Activated CD4-positive, alpha-beta T cell treated with anti-CD3 and anti-CD28 coated beads, Interleukin-2, amount 50 U/mL, for 48 hours (primary cell): ENCODE measurements around the gene SERINC2.

ENCODE experiments used
- DNase-seq, 2 experiments: peaks; one replicate each; pipeline ENCODE4 v3.0.0-alpha.2; 2020

The SERINC2 gene

GRCh38 chr1:31412732-31413404, at the start of gene SERINC2:
Gene SERINC2 (plus strand): TSS chr1:31413213. CDS start chr1:31413266, 53 bp downstream.
- peak; percentile 8 to 15 for DNase-seq

DNA sequence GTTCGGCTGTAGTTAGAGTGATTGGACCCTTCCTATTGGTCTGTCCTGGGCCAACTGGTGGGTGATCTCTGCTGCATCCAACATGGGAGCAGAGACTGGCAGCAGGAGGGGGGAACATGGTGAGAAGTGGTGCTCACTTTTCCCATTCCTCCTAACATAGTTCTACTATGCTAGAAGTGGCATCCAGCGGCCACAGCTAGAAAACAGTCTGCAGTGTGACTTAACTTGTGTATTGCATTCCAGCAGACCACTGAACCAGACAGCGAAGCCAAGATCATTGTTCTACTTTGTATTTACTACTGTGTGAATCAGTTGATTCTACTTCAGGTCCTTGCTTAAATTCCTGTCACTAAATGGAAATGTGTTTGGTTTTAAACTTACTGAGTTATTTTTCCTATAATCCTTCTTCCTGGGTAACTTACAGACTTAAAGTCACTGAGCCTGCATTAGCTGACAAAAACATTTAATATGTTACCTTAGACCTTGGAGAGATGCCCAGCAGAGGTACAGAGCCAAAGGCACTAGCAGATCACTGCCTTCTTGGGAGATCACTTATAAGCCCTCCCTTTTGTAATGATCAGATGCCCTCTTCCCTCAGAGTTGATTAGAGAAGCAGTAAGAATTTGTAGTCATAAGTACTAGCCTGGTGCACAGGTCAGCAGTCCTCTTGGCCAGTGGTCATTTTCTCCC, 48.3 kb upstream of the SERINC2 start:
- DNase-seq, result no peak

- no peak for DNase-seq
Measured at GRCh38 chr1:31366796-31367195, 46.2 kb upstream of the SERINC2 start.

- DNase-seq, result no peak
Measured at GRCh38 chr1:31368611-31369107, 44.4 kb upstream of the SERINC2 start.

DNA sequence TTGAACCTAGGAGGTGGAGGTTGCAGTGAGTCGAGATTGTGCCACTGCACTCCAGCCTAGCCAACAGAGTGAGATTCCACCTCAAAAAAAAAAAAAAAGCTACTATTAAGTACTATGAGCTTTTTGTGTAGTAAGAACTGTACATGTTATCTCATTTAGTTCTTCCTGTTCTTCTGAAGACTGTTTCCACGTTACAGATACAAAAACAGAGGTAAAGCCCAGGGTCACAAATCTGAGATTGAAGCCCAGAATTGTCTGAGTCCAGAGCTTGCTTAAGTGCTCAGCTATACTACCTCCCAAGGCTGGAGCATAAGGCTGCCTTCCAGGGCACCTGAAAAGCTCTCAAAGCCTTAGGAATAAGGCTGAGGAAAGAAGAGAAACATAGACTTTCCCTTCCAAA, 43.0 kb upstream of the SERINC2 start:
- DNase-seq, result no peak

DNA sequence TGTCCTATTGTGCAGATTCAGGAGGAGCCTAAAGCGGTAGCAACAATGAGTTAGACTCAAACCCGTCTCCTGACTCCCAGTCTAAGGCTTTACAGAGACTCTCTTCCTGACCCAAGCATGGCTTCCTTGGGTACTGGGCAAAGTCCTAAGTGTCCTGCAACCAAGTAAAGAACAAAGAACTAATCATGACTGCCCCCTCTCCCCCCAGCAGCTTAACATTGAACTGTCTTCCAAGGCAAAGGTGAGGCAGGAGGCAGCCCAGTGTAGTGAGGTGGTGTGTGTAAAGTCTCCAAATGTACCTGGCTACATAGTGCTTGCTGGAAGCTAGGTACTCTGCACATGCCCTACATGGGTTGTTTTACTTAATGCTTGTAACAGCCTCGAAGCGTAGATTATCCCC, 42.4 kb upstream of the SERINC2 start:
- DNase-seq, result no peak

GRCh38 chr1:31371121-31371959, 41.7 kb upstream of the SERINC2 start:
- no peak for DNase-seq

DNA sequence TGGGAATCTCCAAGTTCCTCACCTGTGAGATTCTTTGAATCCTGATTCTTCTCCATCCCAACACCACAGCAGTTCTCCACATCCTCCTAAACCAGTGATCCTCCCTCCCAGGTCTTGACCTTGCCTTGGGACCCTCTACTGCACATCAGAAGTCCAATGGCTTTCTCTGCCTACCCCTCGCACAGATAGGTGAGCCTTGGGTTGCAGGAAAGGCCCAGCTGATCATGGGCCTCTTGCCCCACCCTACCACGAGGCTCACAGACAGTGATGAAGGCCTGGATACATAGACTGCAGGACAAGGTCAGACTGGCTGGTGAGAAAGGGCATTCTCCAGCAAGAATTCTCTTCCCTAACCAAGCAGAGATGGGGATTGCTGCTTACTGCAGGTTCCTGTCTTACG, 41.0 kb upstream of the SERINC2 start:
- DNase-seq, result no peak

DNA sequence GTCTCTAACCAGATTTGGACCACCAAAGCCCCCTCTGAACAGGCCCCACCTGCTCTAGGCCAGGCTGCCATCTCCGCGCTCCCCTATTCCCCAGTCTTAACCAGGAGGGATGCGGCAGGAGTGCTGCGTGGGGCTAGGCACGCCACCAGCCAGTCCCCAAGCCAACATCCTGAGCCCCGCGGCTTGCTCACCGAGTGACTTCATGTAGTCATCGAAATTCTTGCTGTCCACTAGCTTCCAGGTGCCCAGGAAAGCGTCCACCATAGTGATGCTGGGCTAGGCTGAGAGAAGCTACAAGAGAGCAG, 40.3 kb upstream of the SERINC2 start:
- no peak for DNase-seq

DNA sequence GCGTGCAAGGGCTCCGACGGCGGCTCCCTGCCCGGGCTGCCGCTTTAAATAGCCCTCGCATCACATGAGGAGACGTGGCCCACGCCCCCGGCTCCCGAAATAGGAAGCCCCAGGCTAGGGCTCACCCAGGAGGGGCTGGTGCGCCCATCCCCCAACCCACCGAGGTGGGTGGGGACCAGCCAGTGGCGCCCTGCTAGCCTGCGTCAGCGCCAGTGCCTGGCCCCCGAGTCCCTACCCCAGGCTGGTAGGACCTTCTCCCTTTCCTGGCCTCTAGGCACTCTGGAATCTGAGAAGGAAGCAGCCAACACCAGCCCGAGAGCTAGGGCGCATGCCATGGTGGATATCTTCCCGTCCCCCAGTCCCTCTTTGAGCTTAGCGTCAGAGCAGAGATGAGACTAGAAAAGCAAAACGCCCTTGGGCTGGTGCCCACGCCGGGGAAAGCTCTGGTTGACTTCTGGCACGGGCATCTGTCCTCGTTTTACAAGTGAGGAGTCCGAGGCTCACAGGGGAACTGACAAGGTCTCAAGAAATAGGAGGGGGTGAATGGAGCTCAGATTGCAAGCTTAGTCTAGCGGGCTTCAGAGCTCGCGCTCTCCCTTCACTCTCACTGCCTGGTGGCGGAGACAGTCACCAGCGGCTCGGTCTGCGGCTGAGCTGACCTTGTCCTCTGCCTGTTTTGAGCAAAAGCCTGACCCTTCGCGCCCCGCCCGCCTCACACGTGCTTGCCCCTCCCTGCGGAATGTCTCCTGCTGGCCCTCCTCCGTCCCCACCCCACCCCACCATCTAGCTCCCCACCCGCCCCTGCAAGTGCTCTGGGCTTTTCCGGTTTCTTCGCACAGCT, 39.7 kb upstream of the SERINC2 start, which contains the start of gene FABP3:
Gene FABP3 (minus strand): TSS at position 21 of the 841 bp plus-strand sequence. CDS start 62 bp downstream, outside the sequence.
- DNase-seq, result peak; percentile 20 to 34

DNA sequence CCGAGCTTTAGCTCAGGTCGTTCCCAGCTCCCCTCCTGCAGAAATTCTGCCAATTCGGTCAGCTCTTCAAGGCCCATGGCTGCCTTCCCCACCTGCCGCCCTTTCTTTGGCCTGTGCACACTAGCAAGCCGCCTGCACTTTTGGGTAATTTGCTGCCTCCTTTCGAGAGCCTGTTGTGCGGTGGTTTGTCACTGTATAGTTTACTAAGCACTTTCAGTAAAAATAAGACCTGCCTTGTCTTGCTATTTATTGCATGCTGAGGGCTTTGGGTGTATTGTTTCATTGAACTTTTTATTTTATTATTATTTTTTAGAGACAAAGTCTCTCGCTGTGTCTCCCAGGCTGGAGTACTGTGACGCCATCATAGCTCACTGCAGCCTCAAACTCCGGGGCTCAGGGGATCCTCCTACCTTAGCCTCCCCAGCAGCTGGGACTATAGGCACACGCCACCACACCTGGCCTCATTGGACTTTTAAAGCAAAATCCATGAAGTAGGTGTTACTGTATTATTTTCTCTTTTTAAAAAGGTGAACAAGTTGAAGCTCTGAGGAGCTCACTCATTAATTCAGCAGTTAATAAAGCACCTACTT, 39.0 kb upstream of the SERINC2 start:
- DNase-seq, result no peak

DNA sequence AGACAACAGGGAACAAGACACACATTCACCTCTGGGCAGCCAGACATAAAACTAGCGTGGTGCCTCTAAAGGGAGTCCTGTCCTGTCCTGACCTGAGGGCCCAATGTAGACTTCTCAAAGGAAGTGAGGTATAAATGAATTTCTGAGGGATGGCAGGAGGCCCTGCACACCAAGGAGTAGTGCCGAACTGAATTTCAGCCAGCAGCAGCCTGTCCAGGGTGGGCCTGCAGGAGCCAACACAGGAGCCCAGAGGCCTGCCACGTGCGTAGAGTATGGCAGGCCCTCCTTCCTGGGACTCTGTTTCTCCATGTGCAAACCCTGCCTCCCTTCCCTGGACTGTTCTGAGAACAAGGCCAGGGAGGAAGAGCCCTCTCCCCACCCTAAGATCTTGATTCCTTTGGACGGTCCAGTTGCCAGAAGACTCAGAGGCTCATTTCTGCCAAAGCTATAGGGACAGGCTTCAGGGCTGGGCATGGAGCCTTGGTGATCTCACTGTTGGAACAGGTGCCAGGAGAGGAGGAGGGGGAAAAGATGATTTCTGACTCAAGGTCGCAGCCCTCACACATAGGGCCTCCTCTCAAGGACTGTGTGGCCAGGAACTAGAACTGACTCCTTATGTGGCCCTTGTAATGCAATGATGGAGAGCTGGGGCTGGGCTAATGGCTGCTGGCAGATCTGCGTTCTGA, 38.4 kb upstream of the SERINC2 start:
- no peak for DNase-seq

DNA sequence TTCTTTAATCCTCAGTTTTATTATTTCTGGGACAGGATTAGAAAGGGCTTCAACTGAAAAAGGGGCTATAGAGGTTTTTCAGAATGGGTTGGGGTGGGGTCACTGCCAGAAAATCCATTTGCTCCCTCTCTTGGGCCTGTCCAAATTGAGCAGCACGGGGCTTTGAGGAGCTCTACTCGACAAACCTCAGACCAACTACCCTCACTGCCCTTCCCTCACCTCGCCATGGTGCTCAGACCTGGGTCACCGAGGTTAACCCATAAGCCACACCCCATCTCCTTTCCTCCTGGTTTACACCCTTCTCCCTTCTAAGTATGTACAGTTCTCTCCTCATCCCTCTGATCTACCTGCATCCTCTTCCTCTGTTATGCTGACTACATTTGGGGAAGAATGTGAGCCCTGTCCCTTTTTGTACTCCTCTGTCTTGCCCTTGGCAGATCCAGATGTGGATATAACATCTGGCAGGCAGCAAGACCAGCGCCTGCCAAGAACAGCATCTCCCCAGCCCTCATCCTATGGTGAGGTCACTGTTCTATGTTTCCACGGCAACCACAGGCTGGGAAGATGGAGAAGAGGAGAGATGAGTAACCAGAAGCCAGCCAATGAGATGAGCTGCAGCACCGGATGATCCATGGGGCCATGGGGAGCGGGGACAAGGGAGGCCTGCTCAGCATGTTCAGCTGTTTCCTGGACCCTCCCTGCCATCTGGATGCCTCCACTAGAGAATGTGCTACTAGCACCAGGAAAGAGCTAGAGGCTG, 36.5 kb upstream of the SERINC2 start:
- no peak for DNase-seq

DNA sequence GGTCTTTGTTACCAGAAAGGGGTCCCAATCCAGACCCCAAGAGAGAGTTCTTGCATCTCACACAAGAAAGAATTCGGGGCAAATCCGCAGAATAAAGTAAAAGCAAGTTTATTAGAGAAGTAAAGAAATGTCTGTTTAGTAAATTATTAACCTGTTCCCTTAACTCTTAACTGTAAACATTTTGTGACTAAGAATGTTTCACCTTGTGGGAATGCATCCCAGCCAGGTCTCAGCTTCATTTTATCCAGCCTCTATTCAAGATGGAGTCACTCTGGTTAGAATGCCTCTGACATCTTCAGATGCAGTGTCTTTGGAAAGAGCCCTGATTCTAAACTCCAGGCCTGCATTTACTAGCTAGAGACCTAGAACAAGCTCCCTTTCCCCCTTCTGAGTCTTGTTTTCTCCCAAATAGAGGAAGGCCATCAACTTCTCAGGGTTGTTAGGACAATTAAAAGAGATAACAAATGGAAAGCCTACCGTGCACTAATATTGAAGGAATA, 35.6 kb upstream of the SERINC2 start:
- DNase-seq, result no peak

DNA sequence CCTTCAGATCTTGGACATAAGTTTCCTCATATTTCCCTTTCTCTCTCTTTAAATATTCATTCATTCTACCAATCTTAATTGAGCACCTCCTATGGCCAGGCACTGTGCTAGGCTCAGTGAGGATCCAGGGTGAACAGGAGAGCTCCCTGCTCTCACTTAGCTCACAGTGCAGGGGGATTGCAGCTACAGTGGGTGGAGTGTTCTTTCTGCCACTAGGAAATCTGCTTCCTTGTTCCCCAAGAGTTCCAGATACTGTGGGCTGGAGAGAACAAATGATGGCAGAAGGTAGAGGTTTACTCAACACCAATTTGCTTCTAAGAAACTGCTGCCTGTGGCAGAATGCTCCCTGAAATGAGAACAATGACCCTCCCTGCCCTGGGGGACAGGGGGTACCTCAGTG, 35.0 kb upstream of the SERINC2 start:
- no peak for DNase-seq

DNA sequence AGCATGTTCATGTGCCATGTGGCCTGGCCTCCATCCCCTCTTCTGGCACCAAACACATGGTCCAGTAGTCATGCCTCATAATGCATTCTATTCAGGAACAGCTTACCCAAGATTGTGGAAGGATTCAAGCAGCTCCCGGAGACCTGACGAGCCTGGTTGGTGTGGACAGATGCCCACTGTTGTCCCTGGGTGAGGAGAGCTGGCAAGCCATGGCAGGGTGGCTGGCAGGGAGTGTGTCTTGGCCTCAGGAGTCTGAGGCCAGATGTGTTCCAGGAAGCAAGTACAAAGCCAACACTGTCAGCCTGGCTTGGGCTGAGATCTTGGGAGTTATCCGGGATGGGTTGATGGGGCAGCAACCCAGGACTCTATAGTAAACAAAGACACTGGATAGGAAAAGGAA, 32.8 kb upstream of the SERINC2 start:
- DNase-seq, result no peak

- no peak for DNase-seq
Measured at GRCh38 chr1:31381394-31382294, 31.4 kb upstream of the SERINC2 start.

- DNase-seq, result no peak
Measured at GRCh38 chr1:31382379-31382989, 30.5 kb upstream of the SERINC2 start.

GRCh38 chr1:31383967-31384366, 29.0 kb upstream of the SERINC2 start:
- no peak for DNase-seq
